NCI-H1105 treated with DMSO at 0.1 percent for 48 hours (cell line): Measurements from ENCODE around the gene KCNMB2.

Experiments used
- DNase-seq: peaks from one replicate; lab custom pipeline; 2025; lab: John Stamatoyannopoulos, UW

KCNMB2 gene

GRCh38 chr3:178870085-178870484 lies 333.8 kb downstream of the KCNMB2 start:
- DNase-seq, result no peak

DNA sequence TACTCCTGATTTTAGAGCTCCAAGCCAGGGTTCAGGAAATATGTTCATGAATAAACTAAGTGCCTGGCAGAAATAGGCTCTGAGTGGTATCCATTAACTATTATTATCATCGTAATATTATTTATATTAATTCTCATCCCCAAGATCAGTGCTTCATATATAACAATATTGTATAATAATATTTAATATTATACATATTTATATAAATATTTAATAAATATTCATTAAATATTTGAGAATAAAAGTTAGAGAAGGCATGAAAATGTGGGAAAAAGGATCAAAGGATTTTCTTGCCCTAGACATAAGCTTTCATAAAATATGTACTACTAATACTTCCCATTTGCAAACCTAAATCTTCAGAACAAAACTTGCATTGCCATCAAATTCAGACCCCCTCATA lies 338.9 kb downstream of the KCNMB2 start:
- DNase-seq, result no peak

DNA sequence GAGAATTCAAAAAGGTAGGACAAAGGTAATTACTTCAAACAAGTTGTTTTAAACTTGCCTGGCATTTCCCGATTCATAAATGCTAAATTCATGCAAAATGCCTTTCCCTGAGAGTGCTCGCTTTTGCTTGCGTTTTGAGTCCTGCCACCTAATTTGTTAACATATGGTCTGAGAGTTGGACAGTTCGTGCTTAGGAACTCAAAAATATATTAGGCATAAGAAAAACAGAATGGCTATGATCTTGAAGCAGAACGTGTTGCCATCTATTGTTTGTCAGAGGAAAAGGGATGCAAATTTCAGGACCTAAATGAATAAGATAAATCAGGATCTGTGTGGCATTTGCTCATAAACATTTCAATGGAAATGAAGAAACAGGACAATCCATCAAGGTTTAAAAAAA lies 339.6 kb downstream of the KCNMB2 start:
- DNase-seq, result no peak

DNA sequence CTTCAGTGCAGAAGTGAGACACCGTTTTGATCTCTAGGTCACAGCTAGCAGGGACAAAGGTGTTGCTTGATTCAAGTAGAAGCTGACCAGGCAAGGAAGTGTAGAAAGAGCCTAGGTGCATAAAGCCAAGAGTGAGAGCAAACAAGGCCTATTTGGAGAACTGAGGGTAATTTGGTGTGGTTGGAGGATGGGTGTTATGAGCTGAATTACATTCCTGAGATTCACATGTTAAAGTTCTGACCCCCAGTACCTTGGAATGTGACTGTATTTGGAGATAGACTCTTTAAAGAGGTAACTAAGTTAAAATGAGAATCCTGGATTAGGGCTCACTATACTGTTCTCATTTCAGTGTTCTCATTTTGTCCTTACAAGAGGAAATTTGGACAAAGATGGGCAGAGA lies 344.0 kb downstream of the KCNMB2 start:
- no peak for DNase-seq
